HCT116 (cell line): Measurements from ENCODE around the gene NUDT16L1. TPM values are rescaled to one million over a fixed set of nuclear protein-coding genes. Genes with fewer than 3 reads are reported as not detected.

Source experiments
- ATAC-seq: fragments of 200-7000 bp; cut with Tn5 transposase; 2 replicates; pipeline ENCODE4 v1.9.1; 2020; ENCODE audit warnings: mild to moderate bottlenecking, moderate library complexity
- BruUV-seq: library from RNA; stranded (reverse); fragments of 400-500 nt; replicated peaks from 2 replicates; lab custom pipeline; 2021; lab: Mats Ljungman, UMichigan
- CTCF ChIA-PET: fragments of 300-600 bp; sonication (Branson Sonifier 250); formaldehyde crosslinking; loops from one replicate; lab custom pipeline; 2021; ENCODE audit warnings: antibody characterized with exemption; lab: Charles Lee
- POLR2A ChIA-PET: fragments of 300-600, 350-600 bp; sonication (Branson Sonifier 250); formaldehyde crosslinking; loops from one replicate; lab custom pipeline; 2021; ENCODE audit warnings: antibody characterized with exemption; lab: Charles Lee
- RAD21 ChIA-PET, 2 experiments: fragments of 300-600 bp; sonication (Branson Sonifier 250); formaldehyde crosslinking; loops; one replicate each; lab custom pipeline; 2023; ENCODE audit warnings: low total read pairs in 2 of 2; ENCODE audit not compliant: uncharacterized antibody in 2 of 2, unreplicated experiment in 2 of 2, low non-redundant PET in 1 of 2; lab: Charles Lee
- DNase-seq: peaks from one replicate; pipeline ENCODE4 v3.0.0-alpha.2; 2010; ENCODE audit warnings: low read depth, low spot score
- H2AFZ ChIP-seq: fragments of 200-600 bp; shearing (Covaris generic), sonication (generic); 2 replicates; pipeline ENCODE4 v1.6.1; 2017; ENCODE audit warnings: low read depth, mixed run types, mixed read lengths, antibody characterized with exemption, low read length; ENCODE audit not compliant: poor library complexity, severe bottlenecking
- H3K27ac ChIP-seq: 2 replicates; pipeline ENCODE4 v1.5.1; 2012; ENCODE audit warnings: low read depth, low read length
- H3K27me3 ChIP-seq: fragments of 200-600 bp; sonication (generic); 2 replicates; pipeline ENCODE4 v1.6.1; 2016; ENCODE audit warnings: mixed run types, low read length, mixed read lengths; ENCODE audit not compliant: insufficient read depth
- H3K36me3 ChIP-seq, 2 experiments: fragments of 200-500 bp in 1 of 2; fragments of 200-600 bp in 1 of 2; sonication (Bioruptor generic) in 1 of 2; sonication (generic) in 1 of 2; 2 replicates each; pipeline versions ENCODE4 v1.5.1 to v1.6.1; 2014 to 2016; ENCODE audit warnings: low read length in 2 of 2, inconsistent platforms in 1 of 2, mixed read lengths in 1 of 2, mixed run types in 1 of 2; ENCODE audit not compliant: insufficient read depth in 2 of 2, control insufficient read depth in 1 of 2
- H3K4me1 ChIP-seq, 2 experiments: fragments of 200-600 bp in 1 of 2; sonication (generic) in 1 of 2; 2 replicates each; pipeline versions ENCODE4 v1.5.1 to v1.6.1; 2012 to 2017; ENCODE audit warnings: low read length in 2 of 2, inconsistent platforms in 1 of 2, mild to moderate bottlenecking in 1 of 2, mixed read lengths in 1 of 2, mixed run types in 1 of 2, moderate library complexity in 1 of 2; ENCODE audit not compliant: insufficient read depth in 2 of 2, control insufficient read depth in 1 of 2
- H3K4me2 ChIP-seq: fragments of 200-600 bp; sonication (generic); 2 replicates; pipeline ENCODE4 v1.6.1; 2017; ENCODE audit warnings: mixed run types, low read length, mixed read lengths
- H3K4me3 ChIP-seq, 2 experiments: fragments of 200-600 bp in 1 of 2; sonication (generic) in 1 of 2; replicated peaks in 1 of 2; 2 replicates each; pipeline ENCODE4 v1.5.1; 2011 to 2016; ENCODE audit warnings: low read length in 2 of 2, control low read depth in 1 of 2, low read depth in 1 of 2, mild to moderate bottlenecking in 1 of 2, mixed read lengths in 1 of 2, mixed run types in 1 of 2
- H3K79me2 ChIP-seq: fragments of 200-600 bp; sonication (generic); 2 replicates; pipeline ENCODE4 v1.6.1; 2017; ENCODE audit warnings: mild to moderate bottlenecking, mixed run types, low read length, moderate library complexity, mixed read lengths; ENCODE audit not compliant: insufficient read depth
- H3K9ac ChIP-seq: fragments of 200-600 bp; sonication (generic); 2 replicates; pipeline ENCODE4 v1.6.1; 2016; ENCODE audit warnings: low read length, mixed read lengths
- H3K9me2 ChIP-seq: fragments of 200-600 bp; sonication (generic), shearing (Covaris generic); 2 replicates; pipeline ENCODE4 v1.6.1; 2017; ENCODE audit warnings: mixed run types, mild to moderate bottlenecking, moderate library complexity; ENCODE audit not compliant: insufficient read depth
- H3K9me3 ChIP-seq, 2 experiments: fragments of 200-500 bp in 1 of 2; fragments of 200-600 bp in 1 of 2; sonication (Bioruptor generic) in 1 of 2; sonication (generic) in 1 of 2; 2 replicates each; pipeline ENCODE4 v1.6.1; 2014 to 2017; ENCODE audit warnings: low read length in 2 of 2, mixed read lengths in 2 of 2, inconsistent platforms in 1 of 2, low read depth in 1 of 2, mild to moderate bottlenecking in 1 of 2, mixed run types in 1 of 2, moderate library complexity in 1 of 2; ENCODE audit not compliant: control insufficient read depth in 1 of 2, insufficient read depth in 1 of 2
- H4K20me1 ChIP-seq: fragments of 200-600 bp; sonication (generic), shearing (Covaris generic); 2 replicates; pipeline ENCODE4 v1.6.1; 2017; ENCODE audit warnings: mixed run types, mild to moderate bottlenecking, moderate library complexity; ENCODE audit not compliant: insufficient read depth
- EGR1 ChIP-seq: IDR thresholded peaks from 2 replicates; pipeline ENCODE4 v1.6.1; 2012; ENCODE audit warnings: low read depth
- EZH2 ChIP-seq: fragments of 200-600 bp; sonication (generic); IDR thresholded peaks from 2 replicates; pipeline ENCODE4 v1.6.1; 2017; ENCODE audit warnings: antibody characterized with exemption, mixed run types
- EZH2phosphoT487 ChIP-seq: fragments of 200-600 bp; IDR thresholded peaks from 2 replicates; pipeline ENCODE4 v1.6.1; 2018; ENCODE audit warnings: antibody characterized with exemption, borderline replicate concordance
- FOSL1 ChIP-seq: IDR thresholded peaks from 2 replicates; pipeline ENCODE4 v1.6.1; 2012; ENCODE audit warnings: low read depth
- JUND ChIP-seq: IDR thresholded peaks from 2 replicates; pipeline ENCODE4 v1.6.1; 2012
- POLR2A ChIP-seq: IDR thresholded peaks from 2 replicates; pipeline ENCODE4 v1.7.0; 2011; ENCODE audit warnings: borderline replicate concordance; ENCODE audit not compliant: insufficient read depth, insufficient read length; ENCODE audit errors: extremely low read depth
- POLR2AphosphoS5 ChIP-seq: IDR thresholded peaks from 2 replicates; pipeline ENCODE4 v1.6.1; 2011; ENCODE audit warnings: mild to moderate bottlenecking, low read depth, low read length, moderate library complexity
- SIN3A ChIP-seq: IDR thresholded peaks from 2 replicates; pipeline ENCODE4 v1.6.1; 2012; ENCODE audit warnings: low read depth
- SRF ChIP-seq: IDR thresholded peaks from 2 replicates; pipeline ENCODE4 v1.6.1; 2012; ENCODE audit warnings: low read depth
- YY1 ChIP-seq: IDR thresholded peaks from 2 replicates; pipeline ENCODE4 v1.6.1; 2011; ENCODE audit warnings: low read length, low read depth, moderate library complexity, mild to moderate bottlenecking; ENCODE audit not compliant: insufficient replicate concordance; ENCODE audit errors: extremely low read depth
- intact Hi-C: fragments of 100-400 bp; cut with micrococcal nuclease; formaldehyde crosslinking; loops from 2 replicates; pipeline ENCODE4 v1.10.0; 2022
- total RNA-seq: library from RNA; stranded (reverse); gene quantifications from one replicate; pipeline ENCODE4 v1.2.1, GENCODE V29; 2021; ENCODE audit not compliant: unreplicated experiment
- TF ChIP-seq, protein P1 (sequence below): IDR thresholded peaks from 2 replicates; pipeline ENCODE4 v1.6.1; 2012
- TF ChIP-seq, protein P2 (sequence below): IDR thresholded peaks from 2 replicates; pipeline ENCODE4 v1.6.1; 2012
- TF ChIP-seq, protein P3 (sequence below), 3 experiments: fragments of 200-600 bp in 1 of 3; sonication (generic) in 1 of 3; IDR thresholded peaks in 2 of 3; conservative IDR thresholded peaks in 1 of 3; 2 replicates each; pipeline ENCODE4 v1.5.1; 2012 to 2017; ENCODE audit warnings: low read depth in 2 of 3, low read length in 2 of 3, antibody characterized with exemption in 1 of 3, borderline replicate concordance in 1 of 3, control low read depth in 1 of 3, mild to moderate bottlenecking in 1 of 3, mixed read lengths in 1 of 3, mixed run types in 1 of 3, moderate library complexity in 1 of 3; ENCODE audit not compliant: insufficient read depth in 1 of 3

Gene NUDT16L1
- total RNA-seq, 1 experiment from 2014 or later = 23.4 TPM

DNA sequence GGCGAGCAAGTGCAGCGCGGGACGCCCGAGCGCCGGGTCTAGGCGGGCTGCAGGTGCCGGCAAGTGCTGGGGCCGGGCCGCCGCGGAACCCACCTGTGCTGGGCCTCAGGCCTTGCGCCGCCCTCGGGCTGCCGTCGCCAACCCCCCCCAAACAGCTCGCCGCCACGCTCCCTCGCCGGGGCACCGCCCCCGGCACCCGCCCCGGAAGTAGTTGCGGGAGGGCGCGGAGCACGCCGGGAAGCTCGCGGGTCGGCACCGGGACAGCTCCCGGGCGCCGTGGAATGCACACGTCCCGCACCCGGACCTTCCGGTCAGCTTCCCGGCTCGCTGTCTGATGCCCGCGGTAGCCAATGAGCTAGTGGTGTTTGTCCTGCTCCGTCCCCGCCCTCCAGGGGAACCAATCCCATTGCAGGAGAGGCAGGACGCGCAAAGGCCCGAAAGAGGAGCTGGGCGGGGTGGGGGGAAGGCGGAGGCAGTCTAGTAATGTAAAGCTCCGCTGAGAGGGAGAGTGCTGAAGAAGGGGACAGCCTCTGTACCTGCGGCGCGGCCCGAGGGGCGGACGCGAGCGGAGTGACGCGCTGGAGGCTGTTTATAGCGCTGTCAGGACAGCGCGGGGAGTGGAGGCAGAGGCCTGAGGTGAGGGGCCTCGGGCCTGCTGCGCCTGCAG lies 40.8 kb downstream of the NUDT16L1 start, which contains the start of the genes ANKS3 and DNAAF8 (continued):
- TF ChIP-seq EZH2phosphoT487 = no peak
- no peak for TF ChIP-seq EZH2
- no peak for TF ChIP-seq FOSL1
- TF ChIP-seq YY1 = peak; percentile 68
- TF ChIP-seq EGR1 = peak; percentile 56; the same call in 1 of the 2 replicates

DNA sequence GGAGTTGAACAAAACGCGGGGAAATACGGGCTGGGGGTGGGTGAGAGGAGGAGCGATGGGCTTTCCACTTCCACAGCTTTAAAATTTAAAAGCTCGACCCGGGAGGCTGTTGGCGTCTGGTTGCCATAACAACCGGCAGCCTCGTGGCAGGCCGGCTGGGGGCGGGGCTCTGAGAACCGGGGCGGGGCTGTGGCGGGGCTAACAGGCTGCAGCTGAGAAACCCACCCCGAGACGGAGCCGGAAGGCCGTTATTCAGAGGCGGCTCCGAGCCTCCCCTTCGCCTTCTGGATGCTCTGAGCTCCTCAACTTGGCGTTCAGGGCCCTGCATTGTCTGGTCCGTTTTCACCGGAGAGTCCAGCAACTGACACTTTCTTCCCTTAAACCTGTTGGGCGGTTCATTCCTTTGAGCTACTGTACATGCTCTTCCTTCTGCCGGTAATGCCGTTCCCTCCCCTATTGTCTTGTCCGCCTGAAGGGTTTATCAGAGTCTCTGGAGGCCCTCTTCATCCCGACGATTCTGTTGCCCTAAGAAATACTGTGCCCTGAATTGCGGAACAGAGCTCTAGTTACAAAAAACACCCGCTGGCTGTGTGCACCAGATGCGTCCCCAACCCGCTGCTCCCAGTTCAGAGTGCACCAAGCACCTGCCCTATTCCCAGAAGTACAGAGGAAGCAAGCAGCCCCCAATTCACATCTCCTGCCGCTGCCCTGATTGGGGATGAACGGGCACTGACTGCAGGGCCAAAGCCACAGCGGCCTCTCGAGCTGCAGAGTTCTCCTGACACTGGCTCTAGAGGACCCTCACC lies 41.6 kb downstream of the NUDT16L1 start:
- DNase-seq (peak; percentile 40), ATAC-seq (peak; percentile 69)
- ChIA-PET RAD21 (interaction anchor here in 1 of 2 experiments (1.0 kb wide), 2 partner anchors 41 to 180 kb away, joined by 3 read pairs; no protein-coding TSS in a partner anchor), CTCF (interaction anchor here (1.5 to 1.6 kb wide), 3 partner anchors 11 to 221 kb away, joined by 3 to 11 read pairs (median 4); partner anchors contain the start of gene MGRN1), POLR2A (interaction anchor here (0.7 to 1.9 kb wide), 7 partner anchors 9 to 210 kb away, joined by 3 to 8 read pairs (median 5); partner anchors contain the start of gene ROGDI)
- BruUV-seq = no TSS peak
- Histone ChIP-seq H3K27ac (peak overlapping the region; percentile 83), H3K4me1 (peaks cover 8 to 19% of the 10 kb centered on the region in 2 experiments), H3K4me3 (peak overlapping the region; percentile 97), H2AFZ (peak overlapping the region; percentile 31), H3K9ac (peak overlapping the region; percentile 94), H3K36me3 (peaks cover 0 to 5% of the 10 kb centered on the region in 2 experiments; a peak in 1 of 4 replicates), H3K9me3 (no peaks in the 10 kb centered on the region), H4K20me1 (no peaks in the 10 kb centered on the region), H3K27me3 (no peaks in the 10 kb centered on the region), H3K4me2 (peak overlapping the region; percentile 96), H3K9me2 (no peaks in the 10 kb centered on the region), H3K79me2 (peaks cover 28% of the 10 kb centered on the region)
- intact Hi-C loops = loop anchor here (1.0 to 5.0 kb wide), 4 partner anchors 32 to 222 kb away; partner anchors contain the start of genes ROGDI, SEC14L5 and ZNF500
- TF ChIP-seq JUND = no peak
- no peak for TF ChIP-seq SRF
- peak; percentile 15 for TF ChIP-seq SIN3A
- TF ChIP-seq FOSL1 = no peak
- TF ChIP-seq, protein P1, sequence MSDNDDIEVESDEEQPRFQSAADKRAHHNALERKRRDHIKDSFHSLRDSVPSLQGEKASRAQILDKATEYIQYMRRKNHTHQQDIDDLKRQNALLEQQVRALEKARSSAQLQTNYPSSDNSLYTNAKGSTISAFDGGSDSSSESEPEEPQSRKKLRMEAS = peak; percentile 64
- TF ChIP-seq, protein P2, sequence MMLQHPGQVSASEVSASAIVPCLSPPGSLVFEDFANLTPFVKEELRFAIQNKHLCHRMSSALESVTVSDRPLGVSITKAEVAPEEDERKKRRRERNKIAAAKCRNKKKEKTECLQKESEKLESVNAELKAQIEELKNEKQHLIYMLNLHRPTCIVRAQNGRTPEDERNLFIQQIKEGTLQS = no peak
- no peak for TF ChIP-seq POLR2A
- TF ChIP-seq, protein P3, sequence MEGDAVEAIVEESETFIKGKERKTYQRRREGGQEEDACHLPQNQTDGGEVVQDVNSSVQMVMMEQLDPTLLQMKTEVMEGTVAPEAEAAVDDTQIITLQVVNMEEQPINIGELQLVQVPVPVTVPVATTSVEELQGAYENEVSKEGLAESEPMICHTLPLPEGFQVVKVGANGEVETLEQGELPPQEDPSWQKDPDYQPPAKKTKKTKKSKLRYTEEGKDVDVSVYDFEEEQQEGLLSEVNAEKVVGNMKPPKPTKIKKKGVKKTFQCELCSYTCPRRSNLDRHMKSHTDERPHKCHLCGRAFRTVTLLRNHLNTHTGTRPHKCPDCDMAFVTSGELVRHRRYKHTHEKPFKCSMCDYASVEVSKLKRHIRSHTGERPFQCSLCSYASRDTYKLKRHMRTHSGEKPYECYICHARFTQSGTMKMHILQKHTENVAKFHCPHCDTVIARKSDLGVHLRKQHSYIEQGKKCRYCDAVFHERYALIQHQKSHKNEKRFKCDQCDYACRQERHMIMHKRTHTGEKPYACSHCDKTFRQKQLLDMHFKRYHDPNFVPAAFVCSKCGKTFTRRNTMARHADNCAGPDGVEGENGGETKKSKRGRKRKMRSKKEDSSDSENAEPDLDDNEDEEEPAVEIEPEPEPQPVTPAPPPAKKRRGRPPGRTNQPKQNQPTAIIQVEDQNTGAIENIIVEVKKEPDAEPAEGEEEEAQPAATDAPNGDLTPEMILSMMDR (IDR thresholded peaks at IDR 0.05 in 2 of 3, conservative IDR thresholded peaks at IDR 0.05 in 1 of 3; ENCODE audit: borderline replicate concordance in 1 of 3, insufficient read depth in 1 of 3, low read depth in 2 of 3, low read length in 2 of 3) = no peak
- no peak for TF ChIP-seq EZH2phosphoT487
- TF ChIP-seq POLR2AphosphoS5 = peak; percentile 13; the same call in 1 of the 2 replicates
